ENCODE results near the gene RHAG.

RHAG gene

GRCh38 chr6:49564552-49564951, 72.1 kb downstream of the RHAG start:
- DNase-seq (ENCODE audit: low spot score), result no peak

GRCh38 chr6:49563006-49563886, 73.4 kb downstream of the RHAG start:
- no peak for DNase-seq (ENCODE audit: low spot score)

- DNase-seq (ENCODE audit: low spot score), result no peak
Observed at GRCh38 chr6:49558238-49558637, 78.4 kb downstream of the RHAG start.

- no peak for DNase-seq (ENCODE audit: low spot score)
Observed at GRCh38 chr6:49557177-49557576, 79.5 kb downstream of the RHAG start.

- no peak for DNase-seq (ENCODE audit: low spot score)
Observed at GRCh38 chr6:49556429-49556837, 80.2 kb downstream of the RHAG start.

GRCh38 chr6:49555951-49556350, 80.7 kb downstream of the RHAG start:
- DNase-seq (ENCODE audit: low spot score), result no peak
